PFSK-1 (cell line): ENCODE measurements around the gene GFI1.

Source experiments
- POLR2AphosphoS5 ChIP-seq: IDR thresholded peaks from 2 replicates; pipeline ENCODE4 v1.6.1; 2012; ENCODE audit warnings: low read depth, mild to moderate bottlenecking, control low read depth, low read length, moderate library complexity
- REST ChIP-seq, 2 experiments: IDR thresholded peaks; 2 replicates each; pipeline versions ENCODE4 v1.6.1 to v1.8.0; 2011 to 2012; ENCODE audit warnings: low read depth in 2 of 2, low read length in 2 of 2, control low read depth in 1 of 2, inconsistent platforms in 1 of 2, mild to moderate bottlenecking in 1 of 2, moderate library complexity in 1 of 2; ENCODE audit not compliant: insufficient read depth in 1 of 2
- SIN3A ChIP-seq: IDR thresholded peaks from 2 replicates; pipeline ENCODE4 v1.6.1; 2012; ENCODE audit warnings: mild to moderate bottlenecking, low read length, moderate library complexity, borderline replicate concordance; ENCODE audit not compliant: insufficient read depth
- TAF1 ChIP-seq: IDR thresholded peaks from 2 replicates; pipeline ENCODE4 v1.6.1; 2012; ENCODE audit warnings: low read length, control low read depth, borderline replicate concordance; ENCODE audit not compliant: insufficient read depth

- TF ChIP-seq POLR2AphosphoS5 (no peak), REST (IDR thresholded peaks at IDR 0.05; ENCODE audit: insufficient read depth in 1 of 2, low read depth in 2 of 2, low read length in 2 of 2) (no peak), SIN3A (no peak), TAF1 (no peak)
These were observed 28.6 kb downstream of the GFI1 start for GRCh38 chr1:92458146-92458545.
